Left kidney (tissue), 2 donors: ENCODE measurements around the gene SURF6. TPM values are rescaled to one million over a fixed set of nuclear protein-coding genes. Genes with fewer than 3 reads are reported as not detected.

Experiments used
- DNase-seq: peaks from one replicate; pipeline ENCODE4 v3.0.0-alpha.2; 2013
- polyA plus RNA-seq: library from polyadenylated mRNA; unstranded; fragments of 120-200 nt; gene quantifications from one replicate; pipeline ENCODE4 v1.2.1, GENCODE V29; 2013; ENCODE audit not compliant: insufficient read length

Gene SURF6
- polyA plus RNA-seq, 1 donor: 22.3 TPM

GRCh38 chr9:133369422-133369821, 33.4 kb upstream of the SURF6 start:
- DNase-seq: no peak

GRCh38 chr9:133368249-133368881, 32.4 kb upstream of the SURF6 start:
- no peak for DNase-seq

GRCh38 chr9:133367778-133368177, 31.8 kb upstream of the SURF6 start:
- DNase-seq: no peak

GRCh38 chr9:133367221-133367620, 31.2 kb upstream of the SURF6 start:
- no peak for DNase-seq

- no peak for DNase-seq
Observed at GRCh38 chr9:133366435-133366834, 30.4 kb upstream of the SURF6 start.

GRCh38 chr9:133362359-133363044, 26.5 kb upstream of the SURF6 start:
- DNase-seq: no peak

- DNase-seq: no peak
Observed at GRCh38 chr9:133361507-133362092, 25.6 kb upstream of the SURF6 start.

- no peak for DNase-seq
Observed at GRCh38 chr9:133360400-133361393, 24.7 kb upstream of the SURF6 start.

GRCh38 chr9:133359399-133360175, 23.6 kb upstream of the SURF6 start:
- DNase-seq: no peak

GRCh38 chr9:133357656-133358055, 21.7 kb upstream of the SURF6 start:
- no peak for DNase-seq

- no peak for DNase-seq
Observed at GRCh38 chr9:133356391-133357091, 20.6 kb upstream of the SURF6 start, which contains the start of the genes SURF1 and SURF2. TSS of gene SURF1 (minus strand) at chr9:133356487. CDS start at chr9:133356453, 34 bp downstream. TSS of gene SURF2 (plus strand) at chr9:133356550. CDS start at chr9:133356593, 43 bp downstream.

GRCh38 chr9:133355881-133356357, 19.9 kb upstream of the SURF6 start:
- no peak for DNase-seq

GRCh38 chr9:133354766-133355165, 18.8 kb upstream of the SURF6 start:
- DNase-seq: no peak

- DNase-seq: no peak
Observed at GRCh38 chr9:133353548-133353947, 17.6 kb upstream of the SURF6 start.

GRCh38 chr9:133352635-133353340, 16.8 kb upstream of the SURF6 start:
- DNase-seq: no peak

GRCh38 chr9:133351908-133352634, 16.1 kb upstream of the SURF6 start:
- no peak for DNase-seq

- DNase-seq: no peak
Observed at GRCh38 chr9:133351526-133351907, 15.5 kb upstream of the SURF6 start.

GRCh38 chr9:133349965-133350616, 14.1 kb upstream of the SURF6 start:
- no peak for DNase-seq
